Ishikawa (cell line): ENCODE measurements around the gene KCNT1.

Experiments used
- CREB1 ChIP-seq: IDR thresholded peaks from 2 replicates; pipeline ENCODE4 v1.6.1; 2012; ENCODE audit warnings: low read depth
- EP300 ChIP-seq: IDR thresholded peaks from 2 replicates; pipeline ENCODE4 v1.6.1; 2012; ENCODE audit warnings: borderline replicate concordance
- RAD21 ChIP-seq: IDR thresholded peaks from 2 replicates; pipeline ENCODE4 v1.6.1; 2012; ENCODE audit warnings: low read depth
- TEAD4 ChIP-seq: IDR thresholded peaks from 2 replicates; pipeline ENCODE4 v1.6.1; 2012
- YY1 ChIP-seq: IDR thresholded peaks from 2 replicates; pipeline ENCODE4 v1.6.1; 2012; ENCODE audit warnings: low read depth
- TF ChIP-seq, protein P1 (sequence below): IDR thresholded peaks from 2 replicates; pipeline ENCODE4 v1.6.1; 2012; ENCODE audit warnings: low read depth, mild to moderate bottlenecking
- TF ChIP-seq, protein P2 (sequence below): IDR thresholded peaks from 2 replicates; pipeline ENCODE4 v1.6.1; 2012

DNA sequence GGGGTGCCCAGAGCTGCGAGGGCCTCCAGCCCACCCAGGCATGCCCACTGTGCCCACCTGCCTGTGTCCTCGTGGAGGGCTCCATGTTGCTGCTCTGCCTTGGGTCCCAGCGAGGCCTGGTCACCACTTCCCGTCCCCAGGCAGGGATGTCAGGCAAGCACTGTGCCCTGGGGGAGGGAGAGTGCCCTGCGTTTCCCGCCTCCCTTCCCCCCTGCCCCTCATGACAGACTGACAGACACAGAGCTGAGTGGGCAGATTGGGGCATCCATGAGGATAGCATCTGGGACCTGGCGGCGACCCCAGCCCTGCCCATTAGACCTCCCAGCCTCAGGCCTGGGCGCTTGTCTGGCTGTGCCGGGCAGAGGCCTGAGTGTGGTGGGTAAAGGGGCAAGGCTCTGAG lies 56.9 kb downstream of the KCNT1 start:
- TF ChIP-seq CREB1 (no peak), TEAD4 (no peak), EP300 (no peak), RAD21 (no peak), YY1 (no peak)
- TF ChIP-seq, protein P1, sequence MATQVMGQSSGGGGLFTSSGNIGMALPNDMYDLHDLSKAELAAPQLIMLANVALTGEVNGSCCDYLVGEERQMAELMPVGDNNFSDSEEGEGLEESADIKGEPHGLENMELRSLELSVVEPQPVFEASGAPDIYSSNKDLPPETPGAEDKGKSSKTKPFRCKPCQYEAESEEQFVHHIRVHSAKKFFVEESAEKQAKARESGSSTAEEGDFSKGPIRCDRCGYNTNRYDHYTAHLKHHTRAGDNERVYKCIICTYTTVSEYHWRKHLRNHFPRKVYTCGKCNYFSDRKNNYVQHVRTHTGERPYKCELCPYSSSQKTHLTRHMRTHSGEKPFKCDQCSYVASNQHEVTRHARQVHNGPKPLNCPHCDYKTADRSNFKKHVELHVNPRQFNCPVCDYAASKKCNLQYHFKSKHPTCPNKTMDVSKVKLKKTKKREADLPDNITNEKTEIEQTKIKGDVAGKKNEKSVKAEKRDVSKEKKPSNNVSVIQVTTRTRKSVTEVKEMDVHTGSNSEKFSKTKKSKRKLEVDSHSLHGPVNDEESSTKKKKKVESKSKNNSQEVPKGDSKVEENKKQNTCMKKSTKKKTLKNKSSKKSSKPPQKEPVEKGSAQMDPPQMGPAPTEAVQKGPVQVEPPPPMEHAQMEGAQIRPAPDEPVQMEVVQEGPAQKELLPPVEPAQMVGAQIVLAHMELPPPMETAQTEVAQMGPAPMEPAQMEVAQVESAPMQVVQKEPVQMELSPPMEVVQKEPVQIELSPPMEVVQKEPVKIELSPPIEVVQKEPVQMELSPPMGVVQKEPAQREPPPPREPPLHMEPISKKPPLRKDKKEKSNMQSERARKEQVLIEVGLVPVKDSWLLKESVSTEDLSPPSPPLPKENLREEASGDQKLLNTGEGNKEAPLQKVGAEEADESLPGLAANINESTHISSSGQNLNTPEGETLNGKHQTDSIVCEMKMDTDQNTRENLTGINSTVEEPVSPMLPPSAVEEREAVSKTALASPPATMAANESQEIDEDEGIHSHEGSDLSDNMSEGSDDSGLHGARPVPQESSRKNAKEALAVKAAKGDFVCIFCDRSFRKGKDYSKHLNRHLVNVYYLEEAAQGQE, result no peak
- TF ChIP-seq, protein P2, sequence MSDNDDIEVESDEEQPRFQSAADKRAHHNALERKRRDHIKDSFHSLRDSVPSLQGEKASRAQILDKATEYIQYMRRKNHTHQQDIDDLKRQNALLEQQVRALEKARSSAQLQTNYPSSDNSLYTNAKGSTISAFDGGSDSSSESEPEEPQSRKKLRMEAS, result no peak
